ENCODE data around the gene CLDN34.

The CLDN34 gene

DNA sequence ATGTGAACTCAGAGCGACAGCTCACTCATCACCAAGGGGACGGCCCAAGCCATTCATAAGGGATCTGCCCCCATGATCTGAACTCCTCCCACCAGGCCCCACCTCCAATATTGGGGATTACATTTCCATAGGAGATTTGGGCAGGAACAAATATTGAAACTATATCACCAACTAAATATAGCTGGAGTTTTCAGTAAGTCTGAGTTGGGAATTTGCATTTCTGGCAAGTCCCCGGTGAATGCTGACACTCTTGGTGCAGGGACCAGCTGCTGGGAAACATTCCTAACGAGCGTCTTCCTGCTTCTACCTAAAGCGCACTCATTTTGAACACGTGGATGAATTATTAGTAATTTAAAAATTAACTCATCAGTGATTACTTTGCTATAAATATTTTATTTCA lies 13.2 kb downstream of the CLDN34 start:
- no peak for DNase-seq (ENCODE audit: low read depth in 1 of 2, low spot score in 1 of 2)

DNA sequence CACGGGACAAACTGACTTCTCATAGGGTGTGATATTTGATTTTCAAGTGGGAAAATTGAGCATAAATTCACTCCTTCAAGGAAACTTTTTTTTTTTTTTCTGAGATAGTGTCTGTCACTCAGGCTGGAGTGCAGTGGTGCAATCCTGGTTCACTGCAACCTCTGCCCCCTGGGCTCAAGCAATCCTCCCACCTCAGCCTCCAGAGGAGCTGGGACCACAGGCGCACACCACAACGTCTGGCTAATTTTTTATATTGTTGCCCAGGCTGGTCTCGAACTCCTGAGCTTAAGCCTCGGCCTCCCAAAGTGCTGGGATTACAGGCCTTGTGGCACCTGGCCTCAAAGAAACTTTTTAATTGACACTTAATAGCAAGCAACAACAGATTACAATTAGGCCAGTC lies 13.8 kb downstream of the CLDN34 start:
- no peak for DNase-seq (ENCODE audit: low read depth in 1 of 2, low spot score in 1 of 2)

- no peak for DNase-seq (ENCODE audit: low read depth in 1 of 2, low spot score in 1 of 2)
These were observed 16.3 kb downstream of the CLDN34 start for GRCh38 chrX:9983441-9983840.

GRCh38 chrX:9983846-9984245 lies 16.7 kb downstream of the CLDN34 start:
- no peak for DNase-seq (ENCODE audit: low read depth in 1 of 2, low spot score in 1 of 2)

- no peak for DNase-seq (ENCODE audit: low read depth in 1 of 2, low spot score in 1 of 2)
These were observed 21.6 kb downstream of the CLDN34 start for GRCh38 chrX:9988762-9989161.

- DNase-seq (ENCODE audit: low read depth in 1 of 2, low spot score in 1 of 2), result no peak
These were observed 24.9 kb downstream of the CLDN34 start for GRCh38 chrX:9992061-9992460.

GRCh38 chrX:9992724-9993123 lies 25.6 kb downstream of the CLDN34 start:
- DNase-seq (ENCODE audit: low read depth in 1 of 2, low spot score in 1 of 2), result no peak

DNA sequence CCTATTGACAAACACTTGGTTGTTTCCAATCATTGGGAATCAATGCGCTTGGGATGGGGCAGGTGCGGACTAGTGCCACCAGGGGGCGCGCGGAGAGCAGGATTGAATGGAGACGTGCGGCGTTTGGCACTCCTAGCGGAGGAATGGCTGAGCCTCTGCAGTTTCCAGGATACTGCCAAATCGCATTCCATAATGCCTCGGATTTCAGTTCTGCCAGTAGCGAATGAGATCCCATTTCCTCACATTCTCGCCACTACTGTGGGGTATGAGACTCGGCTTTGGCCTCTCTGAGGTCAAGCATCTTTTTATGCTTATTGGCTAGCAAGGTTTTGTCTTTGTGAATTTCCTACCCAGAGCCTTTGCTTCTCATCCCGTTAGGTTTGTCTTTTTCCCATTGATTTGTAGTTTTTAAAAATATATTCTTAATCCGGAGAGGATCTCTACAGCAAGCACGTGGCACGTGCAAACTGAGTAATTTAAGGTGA lies 28.7 kb downstream of the CLDN34 start:
- DNase-seq (ENCODE audit: low read depth in 1 of 2, low spot score in 1 of 2), result peak; percentile 60 to 65

GRCh38 chrX:9997041-9997440 lies 29.9 kb downstream of the CLDN34 start:
- DNase-seq (ENCODE audit: low read depth in 1 of 2, low spot score in 1 of 2), result no peak

GRCh38 chrX:9997524-9997923 lies 30.4 kb downstream of the CLDN34 start:
- DNase-seq (ENCODE audit: low read depth in 1 of 2, low spot score in 1 of 2), result peak in 1 of 2 donors; percentile 40

- no peak for DNase-seq (ENCODE audit: low read depth in 1 of 2, low spot score in 1 of 2)
These were observed 34.3 kb downstream of the CLDN34 start for GRCh38 chrX:10001496-10001895.

DNA sequence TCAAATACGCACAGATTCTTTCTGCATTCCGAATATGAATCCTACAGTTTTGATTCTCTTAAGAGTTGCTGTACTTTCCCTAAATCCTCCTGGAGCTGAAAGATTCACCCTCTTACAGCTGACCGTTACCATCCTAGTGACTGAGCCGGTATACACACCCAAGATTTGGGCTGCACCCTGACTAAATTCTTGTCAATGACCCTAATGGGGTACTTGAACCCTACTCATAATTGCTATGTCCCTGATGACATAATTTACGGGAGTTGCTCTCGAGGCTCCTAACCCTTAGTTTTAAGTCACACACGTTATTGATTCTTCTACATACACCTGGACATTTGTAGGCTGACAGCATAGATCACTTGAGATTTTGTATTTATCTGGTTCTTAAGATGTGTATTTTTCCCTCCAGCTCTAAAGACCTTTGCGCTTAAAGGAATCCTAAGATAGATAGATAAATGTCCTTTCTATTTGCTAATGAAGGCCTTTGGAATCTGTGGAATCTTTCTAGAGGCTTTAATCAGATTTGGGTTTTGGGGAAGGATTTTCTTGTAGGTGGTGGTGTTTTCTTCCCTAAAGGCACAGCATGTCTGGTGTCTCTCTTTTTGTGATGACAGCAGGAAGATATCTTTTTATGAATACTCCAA lies 37.8 kb downstream of the CLDN34 start:
- DNase-seq (ENCODE audit: low read depth in 1 of 2, low spot score in 1 of 2), result no peak

GRCh38 chrX:10006086-10006485 lies 38.9 kb downstream of the CLDN34 start:
- DNase-seq (ENCODE audit: low read depth in 1 of 2, low spot score in 1 of 2), result no peak

DNA sequence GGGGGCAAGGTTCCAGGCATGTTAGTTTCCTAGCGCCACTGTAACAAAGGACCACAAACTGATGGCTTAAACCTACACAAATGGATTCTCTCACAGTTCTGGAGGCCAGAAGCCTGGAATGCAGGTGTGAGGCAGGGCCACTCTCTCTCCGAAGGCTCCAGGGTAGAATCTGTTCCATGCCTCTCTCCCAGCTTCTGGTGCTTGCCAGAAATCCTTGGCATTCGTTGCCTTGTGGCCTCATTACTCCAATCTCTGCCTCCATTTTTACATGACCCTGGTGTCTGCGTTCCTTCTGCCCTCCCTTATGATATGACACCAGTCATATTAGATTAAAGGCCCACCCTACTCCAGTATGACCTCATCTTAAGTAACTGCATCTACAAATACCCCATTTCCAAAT lies 39.6 kb downstream of the CLDN34 start:
- DNase-seq (ENCODE audit: low read depth in 1 of 2, low spot score in 1 of 2), result no peak

GRCh38 chrX:10007621-10008020 lies 40.5 kb downstream of the CLDN34 start:
- no peak for DNase-seq (ENCODE audit: low read depth in 1 of 2, low spot score in 1 of 2)

DNA sequence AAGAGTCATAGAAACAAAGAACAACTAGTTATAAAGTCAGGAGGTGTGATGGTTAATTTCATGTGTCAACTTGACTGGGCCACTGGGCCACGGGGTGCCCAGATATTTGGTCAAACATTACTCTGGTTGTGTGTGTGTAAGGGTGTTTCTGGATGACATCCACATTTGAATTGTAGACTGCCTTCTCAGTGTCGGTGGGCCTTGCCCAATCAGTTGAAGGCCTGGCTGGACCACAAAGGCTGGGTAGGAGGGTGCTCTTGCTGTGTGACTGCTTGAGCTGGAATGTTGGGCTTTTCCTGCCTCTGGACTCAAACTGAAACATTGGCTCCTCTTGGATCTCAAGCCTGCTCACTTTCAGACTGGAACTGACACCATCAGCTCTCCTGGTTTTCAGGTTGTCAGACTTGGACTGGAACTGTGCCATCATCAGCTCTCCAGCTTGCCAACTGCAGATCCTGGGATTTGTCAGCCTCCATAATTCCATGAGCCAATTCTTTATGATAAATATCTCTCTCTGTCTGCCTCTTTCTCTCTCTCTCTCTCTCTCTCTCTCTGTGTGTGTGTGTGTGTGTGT lies 41.4 kb downstream of the CLDN34 start:
- DNase-seq (ENCODE audit: low read depth in 1 of 2, low spot score in 1 of 2), result no peak

DNA sequence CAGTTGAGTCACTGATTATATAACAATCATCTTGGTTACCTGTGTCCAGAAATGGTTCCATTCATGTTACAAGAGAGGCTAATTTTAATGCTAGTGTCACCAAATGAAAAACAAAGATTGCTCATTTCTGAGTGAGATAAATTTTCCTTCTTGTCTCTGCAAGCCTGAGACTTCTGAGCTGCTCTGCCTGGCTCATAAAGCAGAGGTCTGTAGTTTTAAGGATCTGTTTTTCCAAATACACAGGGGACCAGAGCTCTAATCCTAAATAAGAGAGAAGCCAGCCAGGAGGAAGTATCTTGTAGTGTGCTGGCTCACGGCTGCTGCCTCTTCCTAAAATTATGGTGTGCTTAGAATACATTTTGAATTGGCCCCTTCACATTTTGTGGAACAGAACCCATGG lies 42.6 kb downstream of the CLDN34 start:
- DNase-seq (ENCODE audit: low read depth in 1 of 2, low spot score in 1 of 2), result no peak

DNA sequence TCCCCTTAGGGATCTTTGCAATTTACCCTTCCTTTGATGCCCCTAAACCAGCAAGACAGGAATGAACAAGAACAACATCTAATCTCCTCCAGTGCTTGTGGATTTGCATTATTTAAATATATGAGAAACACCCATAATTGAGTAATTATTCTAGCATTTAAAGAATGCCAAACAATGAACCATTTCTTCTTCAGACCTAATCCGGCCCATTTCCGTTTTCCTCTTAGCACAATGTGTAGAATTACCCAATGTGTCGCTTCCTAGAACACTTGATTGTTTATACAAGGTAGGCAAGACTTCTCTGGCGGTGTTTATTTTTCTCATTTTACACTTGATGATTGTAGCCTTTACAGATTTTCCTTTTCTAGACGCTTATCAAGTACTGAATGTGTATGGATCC lies 43.5 kb downstream of the CLDN34 start:
- DNase-seq (ENCODE audit: low read depth in 1 of 2, low spot score in 1 of 2), result no peak

DNA sequence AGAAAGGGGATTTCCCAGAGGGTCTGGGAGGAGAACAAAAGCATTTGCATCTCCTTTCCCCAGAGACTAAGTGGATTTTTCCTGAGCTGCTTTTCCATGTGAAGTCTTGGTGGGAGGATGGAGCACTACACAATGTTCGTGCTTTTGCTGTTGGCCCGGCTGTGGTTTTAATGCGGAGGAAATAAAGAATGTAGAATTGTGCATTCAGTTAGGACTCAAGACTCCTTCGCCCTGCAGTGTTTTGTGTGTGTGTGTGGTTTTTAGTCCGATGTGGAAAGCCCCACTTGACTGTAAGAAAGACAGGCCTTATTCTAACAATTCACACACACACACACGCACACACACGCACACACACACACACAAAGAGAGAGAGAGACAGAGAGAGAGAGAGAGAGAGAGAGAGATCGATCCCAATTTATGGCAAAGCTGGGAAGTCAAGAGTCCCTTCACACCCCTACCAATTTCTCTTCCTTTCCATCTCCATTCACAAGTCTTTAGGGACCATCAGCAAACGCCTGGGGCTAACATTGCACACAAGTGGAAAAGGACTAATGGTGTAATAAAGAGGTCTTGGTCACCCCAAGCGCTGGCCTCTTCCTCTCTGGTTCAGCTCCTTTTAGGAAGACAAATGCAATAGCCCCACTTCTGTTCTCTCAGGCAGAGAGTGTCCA lies 44.2 kb downstream of the CLDN34 start:
- no peak for DNase-seq (ENCODE audit: low read depth in 1 of 2, low spot score in 1 of 2)

DNA sequence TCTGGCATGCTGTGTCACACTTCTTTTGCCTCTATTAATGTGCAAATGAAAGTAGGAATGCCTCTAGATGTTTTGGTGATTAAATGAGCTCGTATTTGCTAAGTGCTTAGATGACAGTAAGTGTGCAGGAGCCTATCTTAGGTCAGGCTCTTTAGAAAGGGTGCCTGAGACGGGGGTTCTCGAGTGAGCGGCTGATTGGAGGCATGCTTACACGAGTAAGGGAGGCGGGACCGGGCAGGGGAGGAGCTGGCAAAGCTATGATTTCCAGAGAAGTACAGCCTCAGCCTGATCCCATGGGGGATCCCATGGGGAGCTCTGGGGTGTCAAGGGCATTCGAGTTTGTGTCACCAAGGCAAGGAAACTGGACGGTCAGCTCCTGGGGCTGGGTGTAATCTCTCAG lies 44.8 kb downstream of the CLDN34 start:
- DNase-seq (ENCODE audit: low read depth in 1 of 2, low spot score in 1 of 2), result no peak

DNA sequence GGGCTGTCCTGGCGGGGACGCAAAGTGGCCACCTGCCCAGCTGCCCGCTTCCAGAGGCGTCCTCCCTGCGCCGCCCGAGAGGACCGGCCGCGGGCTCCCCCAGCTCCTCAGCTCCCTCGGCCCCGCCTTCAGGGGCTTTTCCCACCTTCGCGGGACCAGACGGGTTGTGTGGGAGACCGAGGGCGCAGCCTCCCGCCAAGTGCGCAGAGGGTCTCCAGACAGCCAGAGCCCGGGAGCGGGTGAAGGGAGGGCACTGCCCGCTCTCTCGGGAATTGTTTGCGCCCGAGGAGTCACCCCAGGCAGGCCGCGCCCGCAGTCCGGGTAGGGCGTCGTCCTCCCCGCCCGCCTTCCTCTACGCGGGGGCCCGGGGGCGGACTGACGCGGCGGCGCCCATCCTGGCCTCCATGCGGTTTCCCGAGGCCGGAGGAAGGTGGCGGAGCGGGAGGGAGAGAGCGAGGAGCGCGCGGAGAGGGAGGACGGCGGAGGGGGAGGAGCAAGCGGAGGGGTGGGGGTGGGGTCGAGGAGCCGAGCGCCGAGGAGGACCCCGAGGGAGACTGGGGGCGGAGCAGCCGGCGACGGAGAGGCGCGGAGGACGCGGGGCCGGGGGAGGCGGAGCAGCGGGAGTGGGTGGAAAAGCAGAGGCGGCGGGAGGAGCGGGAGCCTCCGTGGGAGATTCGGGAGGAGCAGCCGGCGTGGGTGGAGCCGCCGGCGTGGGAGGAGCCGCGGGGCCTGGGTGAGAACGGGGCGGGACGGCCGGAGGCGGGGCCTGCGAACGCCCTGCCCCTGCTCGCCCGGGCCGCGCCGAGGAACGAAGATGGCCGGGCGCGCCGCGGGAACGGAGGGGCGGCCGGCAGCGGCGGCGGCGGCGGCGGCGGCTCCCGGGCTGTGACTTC lies 47.5 kb downstream of the CLDN34 start:
- DNase-seq (ENCODE audit: low read depth in 1 of 2, low spot score in 1 of 2), result peak; percentile 26 to 63

GRCh38 chrX:10015355-10015722 lies 48.2 kb downstream of the CLDN34 start:
- DNase-seq (ENCODE audit: low read depth in 1 of 2, low spot score in 1 of 2), result no peak

Data from activated T-helper 1 cell treated with anti-CD3 and anti-CD28 coated beads, Interleukin-2, amount 50 U/mL, for 16 hours (primary cell).